HT-29 (cell line): ENCODE measurements around the gene TRIM41. TPM values are rescaled to one million over a fixed set of nuclear protein-coding genes. Genes with fewer than 3 reads are reported as not detected.
"Not testable (repeated sequence)": the region's sequence is repeated elsewhere in the genome, so short reads cannot be mapped to it uniquely, and the experiment has no call there.

Experiments
- DNase-seq: peaks from one replicate; pipeline ENCODE4 v3.0.0-alpha.2; 2015; ENCODE audit warnings: low spot score
- total RNA-seq: library from RNA; depleted of rRNA; stranded (reverse); fragments of >200 nt; shearing (Covaris generic); gene quantifications from 2 replicates; pipeline ENCODE4 v1.2.3, GENCODE V29; 2014; rRNA removed

TRIM41 gene
- total RNA-seq, result 29.9 and 37.9 TPM in 2 replicates

GRCh38 chr5:181223058-181223728 lies at the start of gene TRIM41:
Gene TRIM41, plus strand, starts transcription at chr5:181223281. Its CDS starts 719 bp downstream, at chr5:181224000.
- peak; percentile 97 for DNase-seq

GRCh38 chr5:181173420-181174342 lies 49.4 kb upstream of the TRIM41 start:
- peak; percentile 92 for DNase-seq

DNA sequence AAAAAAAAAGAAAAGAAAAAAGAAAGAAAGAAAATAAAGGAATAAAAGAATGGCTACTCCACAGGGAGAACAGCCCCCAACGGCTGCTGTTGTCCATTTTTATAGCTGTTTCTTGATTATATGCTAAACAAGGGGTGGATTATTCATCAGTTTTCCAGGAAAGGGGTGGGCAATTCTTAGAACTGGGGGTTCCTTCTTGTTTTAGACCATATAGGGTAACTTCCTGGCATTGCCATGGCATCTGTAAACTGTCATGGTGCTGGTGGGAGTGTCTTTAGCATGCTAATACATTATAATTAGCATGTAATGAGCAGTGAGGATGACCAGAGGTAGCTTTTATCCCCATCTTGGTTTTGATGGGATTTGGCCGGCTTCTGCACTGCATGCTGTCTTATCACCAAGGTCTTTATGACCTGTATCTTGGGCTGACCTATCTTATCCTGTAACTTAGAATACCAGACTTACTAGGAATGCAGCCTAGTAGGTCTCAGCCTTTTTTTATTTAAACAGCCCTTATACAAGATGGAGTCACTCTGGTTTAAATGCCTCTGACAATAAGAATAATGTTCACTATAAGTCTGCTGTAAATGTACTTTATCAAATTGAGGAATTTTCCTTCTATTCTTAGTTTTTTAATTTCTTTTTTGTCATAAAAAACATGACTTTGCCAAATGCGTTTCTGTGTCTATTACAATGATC lies 46.7 kb upstream of the TRIM41 start:
- no peak for DNase-seq

- DNase-seq, result not testable (repeated sequence)
Measured at GRCh38 chr5:181177559-181177958, 45.5 kb upstream of the TRIM41 start.

DNA sequence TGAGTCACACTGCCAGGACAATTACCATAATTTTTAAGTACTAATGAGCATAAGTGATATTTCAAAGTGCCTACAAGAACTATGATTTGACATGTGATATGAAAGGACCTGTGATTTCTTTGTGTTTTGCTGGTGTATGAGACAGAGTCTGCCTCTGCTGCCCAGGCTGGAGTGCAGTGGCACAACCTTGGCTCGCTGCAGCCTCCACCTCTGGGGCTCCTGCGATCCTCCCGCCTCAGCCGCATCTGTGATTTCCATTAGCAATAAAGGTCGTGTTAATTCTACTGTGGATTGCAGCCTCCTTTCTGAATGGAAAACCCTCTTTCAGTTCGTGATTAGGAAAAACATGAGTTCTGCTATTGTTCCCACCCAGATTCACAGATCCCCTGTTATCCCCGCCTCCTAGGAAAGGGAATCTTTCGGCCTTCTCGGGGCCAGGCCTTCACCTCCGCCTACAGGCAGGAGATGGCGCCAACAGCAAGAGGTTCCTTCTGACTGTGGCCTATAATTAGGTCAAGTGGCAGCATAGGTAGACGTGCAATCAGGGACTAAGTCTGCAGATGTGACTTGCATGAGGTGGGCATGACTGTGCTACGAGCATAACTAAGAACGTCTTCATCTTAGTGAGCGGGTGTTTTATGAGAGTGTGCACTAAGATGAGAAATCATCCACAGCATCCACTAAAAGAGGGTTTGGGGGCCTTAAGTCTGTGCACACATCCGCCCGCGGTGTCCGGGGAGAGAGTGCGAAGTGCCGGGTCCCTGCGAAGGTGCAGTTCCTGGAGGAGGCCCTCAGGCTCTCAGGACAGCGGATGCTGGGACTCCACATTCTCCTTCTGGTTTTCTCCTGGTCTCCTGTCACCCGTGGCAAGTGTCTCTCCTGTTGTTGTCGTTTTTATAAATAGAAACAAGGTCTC lies 41.2 kb upstream of the TRIM41 start:
- peak; percentile 83 for DNase-seq

- DNase-seq, result no peak
Measured at GRCh38 chr5:181182651-181183050, 40.4 kb upstream of the TRIM41 start.

- DNase-seq, result peak; percentile 61
Measured at GRCh38 chr5:181184845-181185216, 38.2 kb upstream of the TRIM41 start.

- no peak for DNase-seq
Measured at GRCh38 chr5:181185560-181185959, 37.5 kb upstream of the TRIM41 start.

- DNase-seq, result no peak
Measured at GRCh38 chr5:181186022-181186421, 37.1 kb upstream of the TRIM41 start.

DNA sequence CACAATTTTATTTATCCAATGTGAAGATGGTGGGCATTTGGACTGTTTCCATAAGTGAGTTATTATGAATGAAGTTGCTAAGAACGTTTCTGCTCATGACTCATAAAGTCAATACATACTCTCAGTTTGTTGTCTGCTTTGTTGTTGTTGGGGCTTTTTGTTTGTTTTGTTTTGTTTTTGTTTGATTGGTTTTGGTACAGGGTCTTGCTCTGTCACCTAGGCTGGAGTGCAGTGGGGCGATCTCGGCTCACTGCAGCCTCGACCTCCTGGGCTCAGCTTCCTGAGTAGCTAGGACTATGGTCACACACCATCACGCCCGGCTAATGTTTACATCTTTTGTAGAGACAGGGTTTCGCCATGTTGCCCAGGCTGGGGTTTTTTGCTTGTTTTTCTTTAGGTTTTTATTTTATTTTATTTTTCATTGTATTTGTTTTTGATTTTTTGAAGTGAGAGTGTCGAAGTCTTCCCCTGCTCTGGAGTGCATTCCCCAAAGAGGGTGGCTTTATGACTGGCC lies 36.0 kb upstream of the TRIM41 start:
- no peak for DNase-seq

DNA sequence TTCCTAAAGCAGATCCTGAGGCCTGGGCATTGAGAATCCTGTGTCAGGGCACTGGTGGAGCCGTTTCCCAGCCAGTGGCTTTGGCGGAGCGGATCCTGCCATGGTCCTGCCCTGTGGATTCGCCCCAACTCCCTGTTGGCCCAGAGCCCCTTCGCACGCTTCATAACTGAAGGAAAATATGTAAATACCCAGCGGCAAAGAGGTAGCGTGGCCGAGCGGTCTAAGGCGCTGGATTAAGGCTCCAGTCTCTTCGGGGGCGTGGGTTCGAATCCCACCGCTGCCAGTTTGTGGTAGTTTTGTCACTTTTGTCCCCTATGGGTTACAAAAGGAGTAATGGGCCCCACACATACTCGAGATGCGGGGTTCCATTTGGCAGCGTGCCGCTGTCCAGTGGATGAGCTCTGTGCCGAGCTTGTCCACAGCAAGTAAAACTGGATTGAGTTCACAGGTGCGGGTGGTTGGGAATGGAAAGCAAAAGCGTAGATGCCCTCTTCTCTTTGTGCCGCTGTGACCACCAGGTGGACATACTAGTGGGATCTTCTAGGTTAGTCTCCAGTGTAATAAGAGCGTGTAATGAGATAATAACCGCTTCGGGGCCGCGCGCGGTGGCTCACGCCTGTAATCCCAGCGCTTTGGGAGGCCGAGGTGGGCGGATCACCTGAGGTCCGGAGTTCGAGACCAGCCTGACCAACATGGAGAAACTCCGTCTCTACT lies 35.4 kb upstream of the TRIM41 start:
- DNase-seq, result peak; percentile 95

DNA sequence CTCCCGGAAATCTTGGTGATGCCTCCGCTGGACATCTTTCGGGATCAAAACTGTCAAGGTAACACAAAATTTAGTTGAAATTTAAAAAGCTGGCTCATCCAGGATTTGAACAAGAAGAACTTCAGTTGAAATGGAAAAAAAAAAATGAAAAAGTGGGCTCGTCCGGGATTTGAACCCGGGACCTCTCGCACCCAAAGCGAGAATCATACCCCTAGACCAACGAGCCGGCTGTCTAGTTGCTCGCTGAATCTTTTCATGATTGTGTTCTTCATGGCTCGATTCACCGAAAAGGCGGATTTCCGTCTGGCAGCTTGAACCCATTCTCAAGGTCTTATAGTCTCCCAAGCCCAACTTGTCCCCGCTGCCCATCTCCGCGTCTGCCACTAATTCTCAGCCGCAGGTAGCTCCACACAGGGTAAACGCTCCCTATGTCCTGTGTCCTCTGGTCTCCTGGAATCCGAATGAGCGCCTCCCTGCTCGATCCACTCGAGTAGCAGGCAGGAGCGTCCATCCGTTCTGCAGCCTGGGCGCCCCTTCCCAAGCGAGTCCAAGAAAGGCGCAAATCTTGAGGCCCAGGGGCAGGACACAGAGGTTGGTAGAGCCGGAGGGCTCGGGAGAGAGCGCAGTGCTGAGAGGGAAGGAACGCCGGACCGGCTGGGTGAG lies 34.2 kb upstream of the TRIM41 start:
- DNase-seq, result peak; percentile 95

DNA sequence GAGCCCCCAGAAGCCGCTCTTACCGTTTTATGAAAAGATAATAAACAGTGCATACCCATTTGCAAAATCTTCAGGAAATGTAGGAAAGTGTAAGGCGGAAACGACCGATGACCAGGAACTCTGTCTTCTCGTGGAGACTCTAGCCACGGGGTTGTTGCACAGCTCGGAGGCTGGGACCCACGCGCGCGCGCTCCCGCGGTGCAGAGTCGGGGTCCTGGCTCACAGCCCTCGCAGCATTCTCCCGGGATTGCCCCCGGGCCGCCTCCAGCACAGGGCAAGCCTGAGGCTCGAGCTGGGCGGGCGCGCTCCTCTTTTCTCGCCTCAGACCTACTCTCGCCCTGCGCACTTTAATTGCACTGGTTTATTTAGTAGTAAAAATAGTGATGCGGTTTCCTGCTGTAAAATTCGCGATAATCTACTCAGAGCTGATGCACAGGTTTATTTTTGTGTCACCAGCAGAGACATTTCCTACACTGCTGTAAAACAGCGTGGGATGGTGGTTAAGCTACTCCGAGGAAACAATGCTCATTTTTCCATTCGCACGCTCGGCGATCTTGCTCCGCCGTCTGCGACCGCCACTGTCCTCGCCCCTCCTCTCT lies 33.6 kb upstream of the TRIM41 start:
- peak; percentile 55 for DNase-seq

DNA sequence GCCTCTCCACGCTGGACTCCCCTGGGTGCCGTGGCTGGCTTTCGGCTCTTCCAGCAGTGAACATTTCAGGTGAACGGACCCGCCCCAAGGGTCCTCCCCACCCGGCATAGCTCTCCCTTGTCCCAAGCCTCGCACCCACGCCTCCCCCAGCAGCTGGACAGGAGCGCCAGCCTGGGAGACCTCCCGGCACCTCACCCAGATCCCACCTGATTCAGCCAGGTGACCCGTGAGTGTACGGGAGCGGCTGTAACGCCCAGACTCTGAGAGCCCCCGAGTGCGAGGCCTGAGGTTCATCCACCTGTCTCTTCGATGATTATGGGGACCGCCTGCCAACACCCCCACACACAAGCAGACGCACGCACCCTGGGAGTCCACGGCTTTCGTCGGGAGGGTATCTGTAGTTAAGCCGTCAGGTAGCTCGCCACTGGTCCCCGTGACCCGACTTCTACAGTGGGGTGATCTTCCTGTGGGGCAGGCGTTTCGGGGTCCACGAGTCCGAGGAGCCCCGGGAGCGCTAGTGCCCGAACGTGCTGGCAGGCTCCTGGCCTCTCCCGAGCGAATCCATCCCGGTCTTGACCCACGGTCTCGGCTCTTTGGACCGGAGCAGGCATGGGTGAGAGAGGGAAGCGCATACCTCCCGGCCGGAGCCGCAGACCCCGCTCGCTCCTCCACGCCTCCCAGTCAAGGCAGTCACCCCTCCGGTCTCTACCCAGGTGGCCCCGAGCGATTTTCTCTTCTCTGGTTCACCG lies 32.9 kb upstream of the TRIM41 start:
- DNase-seq, result peak; percentile 41

- peak; percentile 55 for DNase-seq
Measured at GRCh38 chr5:181190711-181191525, 32.2 kb upstream of the TRIM41 start.

DNA sequence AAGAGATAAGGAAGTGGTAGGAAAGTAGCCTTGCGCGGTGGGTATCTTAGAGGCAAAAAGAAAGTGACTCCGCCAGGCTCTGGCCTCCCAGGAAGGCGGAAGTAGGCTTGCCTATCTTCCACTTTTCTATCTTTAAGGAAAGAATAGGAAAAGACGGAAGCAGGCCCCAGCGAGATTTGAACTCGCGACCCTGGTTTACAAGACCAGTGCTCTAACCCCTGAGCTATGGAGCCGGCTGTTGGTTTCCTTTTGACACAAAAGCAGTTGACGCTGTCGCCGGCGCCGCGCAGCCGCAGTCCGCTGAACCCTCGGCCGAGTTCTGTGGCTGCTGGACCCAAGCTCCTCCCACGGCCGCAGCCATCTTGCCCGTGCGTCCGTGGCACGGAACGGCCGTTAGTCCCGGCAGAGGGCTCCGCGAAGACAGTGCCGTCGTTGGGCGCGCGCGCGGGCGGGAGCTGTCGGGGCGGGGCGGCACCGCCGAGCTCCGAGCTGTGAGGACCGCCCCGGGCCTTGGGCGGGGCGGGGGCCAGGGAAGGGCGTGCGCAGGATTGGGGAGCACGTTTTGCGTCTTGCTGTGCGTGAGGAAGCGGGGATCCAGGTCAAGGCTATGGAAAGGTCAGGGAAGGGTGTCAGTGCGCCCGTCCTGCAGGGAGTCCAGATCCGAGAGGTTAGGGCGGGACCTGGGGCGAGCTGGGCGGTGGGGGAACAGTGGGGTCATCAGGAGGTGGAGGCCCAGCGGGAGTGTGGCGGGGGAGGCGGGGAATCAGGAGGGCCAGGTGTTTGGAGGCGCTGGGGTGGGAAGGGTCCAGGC lies 31.4 kb upstream of the TRIM41 start:
- DNase-seq, result peak; percentile 97
